Pons (tissue), 1 donor: ENCODE measurements around the gene LHPP.

Experiments used
- DNase-seq: peaks from one replicate; pipeline ENCODE4 v3.0.0-alpha.2; 2016; ENCODE audit warnings: low spot score

Gene LHPP

DNA sequence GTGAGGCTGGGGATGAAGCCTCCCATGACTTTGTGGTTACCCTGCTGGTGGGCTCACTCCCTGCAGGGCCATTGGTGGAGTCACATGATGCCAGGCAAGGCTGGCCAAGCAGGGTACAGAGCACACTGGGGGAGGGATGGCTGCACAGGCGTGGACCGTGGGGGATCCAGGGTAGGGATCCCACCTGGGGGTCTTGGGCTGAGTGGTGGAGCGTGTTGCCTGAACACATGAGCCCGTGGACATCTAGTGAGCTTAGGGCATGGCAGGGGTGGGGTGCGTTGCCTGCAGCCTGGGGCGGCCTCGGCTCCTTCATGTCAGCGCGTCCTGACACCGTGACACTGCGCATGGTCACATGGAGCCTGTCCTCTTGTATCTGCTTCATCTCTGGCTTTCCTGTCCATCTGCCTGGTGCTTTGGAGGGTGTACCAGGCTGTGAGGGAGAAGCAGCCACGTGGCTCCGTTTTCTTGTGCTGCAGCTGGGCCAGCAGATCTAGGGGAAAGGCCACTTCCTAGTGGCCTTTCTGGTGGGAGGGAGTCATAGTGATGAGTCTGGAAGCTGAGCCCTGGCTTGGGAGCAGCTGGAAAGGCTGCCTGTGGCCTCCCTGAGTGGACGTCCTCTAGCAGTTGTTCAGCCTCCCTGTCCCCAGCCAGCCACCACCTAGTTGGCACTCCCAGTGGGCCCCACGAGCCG, 96.2 kb downstream of the LHPP start:
- peak; percentile 83 for DNase-seq

DNA sequence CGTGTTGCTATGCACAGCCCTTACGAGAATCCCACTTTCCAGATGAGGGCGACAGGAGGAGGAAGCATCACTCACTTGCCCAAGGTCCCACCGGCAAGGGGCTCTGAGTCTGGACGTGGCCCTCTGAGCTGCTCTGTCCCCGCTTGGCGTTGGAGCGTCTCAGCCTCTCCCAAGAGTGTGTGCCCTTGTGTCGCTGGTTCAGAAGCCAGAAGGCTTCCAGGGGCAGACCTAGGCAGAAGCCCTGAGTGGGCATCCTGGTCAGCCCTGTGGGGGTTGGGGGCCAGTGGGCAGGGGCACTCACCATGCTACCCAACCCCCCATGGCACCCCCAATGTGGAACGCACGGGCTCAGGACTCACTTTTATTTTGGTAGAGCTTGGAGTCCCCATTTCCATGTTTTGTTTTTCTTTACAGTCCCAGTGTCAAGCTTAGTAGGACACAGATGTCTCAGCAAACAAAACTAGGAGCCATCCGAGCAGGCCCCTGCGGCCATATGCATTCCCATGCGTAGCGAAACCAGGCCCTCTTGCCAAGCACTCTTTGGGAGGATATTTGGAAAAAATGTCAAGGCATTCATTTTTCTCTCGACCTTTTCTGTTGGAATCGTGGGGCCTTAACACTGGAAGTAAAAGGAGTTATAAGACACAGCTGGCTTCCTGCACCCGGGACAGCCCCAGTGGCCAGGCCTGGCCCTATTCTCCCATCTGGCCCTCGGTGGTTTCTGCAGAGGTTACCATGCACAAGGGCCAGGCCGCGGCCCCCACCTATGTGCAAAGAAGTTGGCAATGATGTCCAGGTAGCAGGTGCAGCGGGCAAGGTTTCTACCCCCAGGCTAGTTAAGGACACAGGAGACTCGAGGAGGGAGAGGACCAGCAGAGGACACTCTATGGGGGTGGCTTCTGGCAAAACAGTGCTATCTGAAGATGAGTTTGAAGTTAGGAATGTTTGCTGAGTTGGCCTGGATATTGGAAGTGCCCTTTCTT, 97.0 kb downstream of the LHPP start:
- DNase-seq = no peak

DNA sequence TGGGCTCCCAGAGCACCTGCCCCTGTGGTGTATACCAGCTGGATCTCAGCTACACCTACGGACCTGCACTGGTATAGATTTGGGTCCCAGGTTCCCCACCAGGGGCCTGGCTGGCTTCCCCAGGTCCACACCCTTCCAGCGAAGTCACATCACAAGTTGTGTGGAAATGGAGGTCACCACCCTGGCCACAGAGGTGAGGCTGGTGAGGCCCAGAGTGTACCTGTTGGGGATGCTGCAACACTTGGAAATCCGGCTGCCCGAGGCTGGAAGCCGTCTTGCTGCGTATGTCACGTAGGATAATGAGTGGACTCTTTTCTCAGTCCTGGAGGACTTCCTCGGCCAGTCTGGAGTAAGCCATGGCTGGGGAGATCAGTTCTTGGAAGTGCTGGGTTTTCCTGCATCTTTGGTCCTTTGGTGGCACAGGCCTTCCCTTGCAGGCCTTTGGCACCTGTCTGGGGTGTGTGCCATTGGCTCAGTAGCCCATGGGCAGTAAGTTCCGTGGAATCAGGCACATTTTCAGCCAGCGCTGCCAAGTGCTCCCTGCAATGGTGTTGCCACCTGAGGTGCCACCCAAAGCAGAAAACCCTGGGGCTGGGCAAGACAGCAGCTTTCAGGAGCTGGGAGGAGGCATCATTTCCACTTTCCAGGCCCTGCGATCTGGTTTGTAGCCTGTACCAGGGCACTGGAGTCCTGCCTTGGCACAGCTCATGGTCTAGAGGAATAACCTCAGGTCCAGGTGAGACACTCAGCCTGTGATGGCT, 97.9 kb downstream of the LHPP start:
- DNase-seq = no peak

DNA sequence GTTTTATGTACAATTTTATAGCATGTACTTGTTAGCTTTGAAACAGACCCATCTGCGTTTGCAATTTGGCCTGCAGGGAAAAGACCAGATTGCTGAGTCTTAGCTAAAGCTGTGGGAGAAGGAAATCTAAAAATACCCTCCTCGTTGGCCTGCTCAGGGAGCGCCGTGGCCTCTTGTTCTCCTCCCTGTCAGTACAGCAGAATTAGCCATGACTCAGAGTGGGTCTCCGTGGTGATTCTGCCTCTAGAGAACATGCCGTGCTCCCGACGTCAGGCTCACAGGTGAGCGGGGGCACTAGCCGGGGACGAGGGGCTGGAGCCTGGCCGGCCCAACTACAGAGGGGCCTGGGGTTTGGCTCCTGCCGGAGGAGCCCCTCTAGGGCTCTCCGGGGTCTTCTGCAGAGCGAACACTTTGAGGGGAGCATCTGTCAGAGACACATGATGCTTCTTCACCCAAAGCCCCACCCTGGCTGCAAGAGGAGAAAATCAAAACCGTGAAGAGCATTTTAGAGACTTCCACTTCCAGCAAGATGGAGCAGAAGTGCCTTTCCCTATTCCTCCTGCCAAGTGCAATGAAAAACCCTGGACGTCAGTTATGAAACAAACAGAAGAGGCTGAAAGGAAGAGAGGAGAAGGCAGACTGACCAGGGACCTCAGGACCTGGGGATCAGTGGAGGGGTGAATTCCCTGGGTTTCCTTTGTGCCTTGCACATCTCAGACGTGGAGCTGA, 98.9 kb downstream of the LHPP start:
- peak; percentile 50 for DNase-seq

DNA sequence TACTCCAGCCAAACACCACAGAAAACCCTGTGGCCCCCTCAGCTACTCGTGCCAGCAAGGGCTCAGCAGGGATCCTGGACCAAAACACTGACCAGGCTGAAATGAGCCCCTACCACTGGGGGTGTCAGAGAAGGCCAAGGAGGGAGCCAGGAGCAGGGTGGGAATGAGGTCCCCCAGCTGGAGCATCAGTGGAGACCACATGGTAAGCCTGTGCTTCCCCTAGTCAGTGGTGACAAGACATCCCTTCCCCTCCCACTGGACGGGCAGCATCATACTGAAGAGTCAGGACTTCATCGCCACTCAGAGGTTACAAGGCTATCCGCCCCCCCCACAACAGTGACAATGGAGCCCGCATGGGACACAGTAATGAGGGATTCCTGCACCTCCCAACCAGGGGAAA, 99.6 kb downstream of the LHPP start:
- no peak for DNase-seq

DNA sequence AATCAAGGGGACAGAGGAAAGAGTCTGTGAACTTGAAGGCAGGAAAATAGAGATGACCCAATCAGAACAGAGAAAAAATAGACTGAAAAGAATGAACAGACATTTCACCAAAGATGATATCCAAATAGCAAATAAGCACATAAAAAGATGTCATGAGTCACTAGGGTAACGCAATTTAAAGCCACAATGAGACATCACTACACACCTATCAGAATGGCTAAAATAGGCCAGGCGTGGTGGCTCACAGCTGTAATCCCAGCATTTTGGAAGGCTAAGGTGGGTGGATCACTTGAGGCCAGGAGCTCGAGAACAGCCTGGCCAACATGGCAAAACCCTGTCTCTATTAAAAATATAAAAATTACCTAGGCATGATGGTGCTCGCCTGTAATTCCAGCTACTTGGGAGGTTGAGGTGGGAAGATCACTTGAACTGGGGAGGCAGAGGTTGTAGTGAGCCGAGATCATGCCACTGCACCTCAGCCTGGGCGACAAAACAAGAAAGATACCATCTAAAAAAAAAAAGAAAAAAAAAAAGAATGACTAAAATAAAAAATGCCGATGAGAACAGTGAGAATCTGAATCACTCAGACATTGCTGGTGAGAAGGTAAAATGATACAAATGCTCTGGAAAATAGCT, 100.9 kb downstream of the LHPP start:
- no peak for DNase-seq

DNA sequence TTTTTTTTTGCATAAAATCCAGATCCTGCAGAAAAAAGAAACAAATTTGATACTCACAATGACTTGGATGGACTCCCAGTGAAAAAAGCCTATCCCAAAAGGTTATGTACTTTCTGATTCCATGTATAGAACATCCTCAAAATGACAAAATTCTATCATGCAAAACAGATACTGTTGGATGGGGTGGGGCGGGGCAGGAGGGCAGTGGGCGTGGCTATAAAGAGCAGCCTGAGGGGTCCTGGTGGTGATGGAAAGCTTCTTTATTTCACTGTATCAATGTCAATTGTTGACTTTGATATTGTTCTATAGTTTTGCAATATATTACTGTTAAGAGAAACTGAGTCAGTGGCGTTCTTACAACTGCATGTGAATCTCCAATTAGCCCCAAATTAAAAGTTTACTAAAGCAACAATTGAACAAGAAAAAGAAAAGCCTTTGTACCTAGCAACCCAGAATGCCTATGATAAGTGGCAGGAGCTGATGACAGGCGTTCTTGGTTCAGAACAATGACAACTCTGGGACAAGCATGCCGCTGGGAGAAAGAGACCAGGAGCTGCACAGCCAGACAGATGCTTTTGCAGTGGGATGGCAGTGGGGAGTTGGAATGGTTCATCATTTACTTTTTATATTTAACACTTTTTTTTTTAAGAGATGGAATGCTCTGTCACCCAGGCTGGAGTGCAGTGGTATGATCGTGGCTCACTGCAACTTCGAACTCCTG, 101.9 kb downstream of the LHPP start:
- no peak for DNase-seq

DNA sequence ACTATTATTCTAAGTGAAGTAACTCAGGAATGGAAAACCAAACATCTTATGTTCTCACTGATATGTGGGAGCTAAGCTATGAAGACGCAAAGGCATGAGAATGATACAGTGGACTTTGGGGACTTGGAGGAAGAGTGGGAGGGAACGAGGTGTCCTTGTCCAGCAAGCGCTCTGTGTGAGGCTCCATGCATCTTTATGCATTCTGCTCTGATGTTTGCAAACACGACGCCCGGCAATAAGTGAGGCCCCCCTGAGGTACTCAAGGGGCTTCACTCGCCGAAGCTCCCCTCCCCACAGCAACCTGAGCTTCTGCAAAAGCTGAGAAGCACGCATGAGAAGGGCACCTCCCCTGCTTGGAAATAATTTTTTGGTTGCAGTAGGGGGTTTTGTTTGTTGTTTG, 103.3 kb downstream of the LHPP start:
- no peak for DNase-seq

DNA sequence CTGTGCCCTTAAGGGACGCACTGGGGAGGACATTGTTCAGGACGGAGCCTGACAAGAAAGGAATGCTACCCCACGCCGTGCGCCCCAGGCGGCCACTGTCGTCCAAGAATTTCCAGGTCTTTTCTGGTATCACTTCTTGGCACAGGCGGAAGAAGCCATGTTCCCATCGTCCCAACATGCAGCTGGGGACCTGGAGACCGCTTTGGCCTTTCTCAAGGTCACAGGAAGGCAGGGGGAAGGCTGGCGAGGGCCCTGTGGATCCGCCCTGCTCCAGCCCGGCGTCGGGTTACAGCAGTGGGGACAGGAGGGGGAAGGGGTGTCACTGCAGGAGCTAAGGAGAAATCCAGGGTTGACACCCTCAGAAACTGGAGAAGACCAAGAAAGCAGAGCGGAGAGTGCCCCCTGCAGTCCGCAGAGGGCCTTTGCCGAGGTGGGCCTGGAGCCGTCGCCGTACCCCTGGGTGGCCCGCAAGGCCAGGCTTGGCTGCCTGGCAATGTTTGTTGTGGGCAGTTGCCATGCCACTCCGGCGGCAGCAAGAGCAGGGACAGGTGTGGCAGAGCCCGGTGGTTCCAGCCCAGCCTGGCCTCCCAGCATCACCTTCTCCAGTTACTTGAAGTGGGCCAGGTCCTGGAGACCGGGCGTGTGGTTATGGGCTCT, 104.1 kb downstream of the LHPP start:
- DNase-seq = no peak

DNA sequence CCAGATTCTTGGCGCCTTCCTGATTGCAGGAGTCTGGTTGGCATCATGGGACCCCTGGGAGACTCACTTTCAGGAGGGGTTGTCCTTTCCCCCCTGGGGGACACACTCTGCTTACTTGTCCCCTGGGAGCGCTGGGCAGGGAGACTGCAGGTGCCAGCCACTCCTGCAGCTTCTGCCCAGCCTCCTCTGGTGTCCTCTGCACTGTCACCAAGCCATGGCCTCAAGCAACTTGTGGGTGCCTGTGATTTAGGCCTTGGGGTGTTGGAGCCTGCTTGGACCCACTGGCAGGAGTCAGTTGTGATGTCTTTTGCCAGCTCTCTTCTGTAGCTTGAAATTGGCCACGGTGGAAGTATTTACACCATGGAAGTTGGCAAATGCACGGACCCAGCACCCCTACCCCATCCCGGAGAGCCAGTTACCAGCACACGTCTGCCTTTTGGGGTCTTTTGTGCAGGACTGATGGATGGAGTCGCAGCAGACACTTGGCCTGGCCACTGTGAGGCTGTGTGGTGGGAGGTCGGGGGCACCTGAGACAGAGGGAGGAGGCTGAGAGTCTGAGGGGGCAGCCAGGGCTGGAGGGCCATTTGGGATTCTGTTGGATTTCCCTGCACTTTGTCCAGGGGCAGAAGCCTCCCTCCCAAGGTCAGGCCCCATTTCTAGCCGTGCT, 104.7 kb downstream of the LHPP start:
- DNase-seq = no peak

DNA sequence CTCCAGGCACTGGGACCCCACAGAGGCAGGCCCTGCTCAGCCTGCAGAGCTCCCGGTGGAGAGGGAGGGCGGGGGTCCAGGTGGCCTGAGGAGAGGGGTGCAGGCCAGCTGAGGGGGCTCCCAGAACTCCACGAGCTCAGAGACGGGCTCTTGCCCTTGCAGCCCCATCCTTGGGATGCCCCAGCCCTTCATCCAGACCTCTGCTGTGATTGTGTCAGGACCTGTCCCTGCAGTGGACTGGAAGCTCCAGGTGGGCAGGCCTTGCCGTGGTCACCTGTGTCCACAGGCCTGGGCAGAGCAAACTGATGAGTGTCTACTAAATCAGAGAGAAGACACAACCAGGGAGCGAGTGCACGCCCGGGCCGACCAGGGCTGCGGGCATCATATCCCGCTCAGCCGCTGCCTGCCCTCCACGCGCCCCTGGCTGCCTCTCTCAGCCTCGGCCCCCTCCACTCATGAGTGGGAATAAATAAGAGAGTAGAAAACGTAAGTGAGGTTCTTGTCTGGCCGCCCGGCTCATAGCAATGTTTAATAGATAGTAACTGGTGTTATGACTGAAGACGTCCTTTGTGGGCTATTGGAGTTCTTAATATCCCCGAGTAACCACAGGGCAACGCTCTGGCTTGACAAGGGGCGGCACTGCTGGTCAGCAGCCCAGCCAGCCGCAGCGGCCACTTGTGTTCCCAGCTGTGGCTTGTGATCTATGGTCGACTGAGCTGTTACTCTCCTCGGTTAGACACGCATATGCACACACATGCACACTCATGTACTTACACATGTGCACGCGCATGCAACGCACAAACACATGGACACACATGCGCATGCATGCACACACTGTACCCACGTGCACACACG, 105.6 kb downstream of the LHPP start:
- DNase-seq = peak; percentile 44

DNA sequence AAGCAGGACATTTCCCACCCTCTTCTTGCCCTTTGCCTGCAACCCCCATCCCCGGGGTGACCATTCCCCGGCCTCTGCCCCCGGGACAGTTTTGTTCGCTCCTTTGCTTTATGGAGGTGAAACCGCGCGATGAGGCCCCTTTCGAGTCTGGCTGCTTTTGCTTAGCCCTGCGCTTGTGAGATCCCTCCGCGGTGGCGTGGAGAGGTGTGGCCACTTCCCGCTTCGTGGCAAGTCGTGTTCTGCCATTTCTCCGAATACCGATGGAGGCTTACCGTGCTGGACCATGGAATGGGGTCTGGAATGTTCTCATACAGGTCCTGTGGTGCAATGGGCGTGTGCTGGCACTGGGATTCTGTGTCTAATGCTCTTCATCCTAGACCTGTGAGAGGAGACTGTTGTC, 106.7 kb downstream of the LHPP start:
- DNase-seq = no peak

DNA sequence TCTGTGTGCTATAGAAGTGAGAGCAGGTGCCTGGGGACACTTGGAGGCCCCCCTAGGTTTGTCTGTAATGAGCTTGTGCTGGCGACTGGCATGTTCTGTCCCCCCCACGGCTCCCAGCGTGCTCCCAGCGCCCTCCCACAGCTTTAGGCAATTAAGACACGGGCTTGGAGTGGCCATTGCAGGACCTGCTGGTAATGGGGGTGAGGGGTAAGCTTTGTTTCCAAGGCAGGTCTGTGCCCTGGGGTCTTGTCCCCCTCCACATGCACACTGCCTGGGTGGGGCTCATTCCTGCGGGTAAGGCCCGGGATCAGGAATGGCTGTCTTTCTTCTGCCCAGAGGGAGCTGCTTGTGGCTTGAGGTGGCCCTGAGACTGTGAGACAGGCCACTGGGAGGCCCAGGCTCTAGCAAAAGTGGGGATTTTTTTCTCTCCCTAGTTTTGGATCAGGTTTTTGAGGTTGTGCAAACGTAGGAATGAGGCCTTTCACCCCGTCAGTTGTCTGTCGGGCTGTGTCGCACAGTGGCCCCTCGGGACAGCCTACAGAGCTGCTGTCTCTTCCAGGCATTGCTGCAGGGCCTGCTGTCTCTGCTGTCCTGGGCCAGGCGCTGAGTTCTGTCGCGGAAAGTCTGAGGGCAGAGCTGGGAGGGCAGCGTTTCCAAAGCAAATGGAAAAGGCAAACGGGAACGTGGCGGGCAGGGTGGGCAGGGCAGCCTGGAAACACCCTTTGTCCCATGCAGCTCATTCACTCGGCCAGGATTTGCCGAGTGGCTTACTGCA, 107.4 kb downstream of the LHPP start:
- DNase-seq = no peak

DNA sequence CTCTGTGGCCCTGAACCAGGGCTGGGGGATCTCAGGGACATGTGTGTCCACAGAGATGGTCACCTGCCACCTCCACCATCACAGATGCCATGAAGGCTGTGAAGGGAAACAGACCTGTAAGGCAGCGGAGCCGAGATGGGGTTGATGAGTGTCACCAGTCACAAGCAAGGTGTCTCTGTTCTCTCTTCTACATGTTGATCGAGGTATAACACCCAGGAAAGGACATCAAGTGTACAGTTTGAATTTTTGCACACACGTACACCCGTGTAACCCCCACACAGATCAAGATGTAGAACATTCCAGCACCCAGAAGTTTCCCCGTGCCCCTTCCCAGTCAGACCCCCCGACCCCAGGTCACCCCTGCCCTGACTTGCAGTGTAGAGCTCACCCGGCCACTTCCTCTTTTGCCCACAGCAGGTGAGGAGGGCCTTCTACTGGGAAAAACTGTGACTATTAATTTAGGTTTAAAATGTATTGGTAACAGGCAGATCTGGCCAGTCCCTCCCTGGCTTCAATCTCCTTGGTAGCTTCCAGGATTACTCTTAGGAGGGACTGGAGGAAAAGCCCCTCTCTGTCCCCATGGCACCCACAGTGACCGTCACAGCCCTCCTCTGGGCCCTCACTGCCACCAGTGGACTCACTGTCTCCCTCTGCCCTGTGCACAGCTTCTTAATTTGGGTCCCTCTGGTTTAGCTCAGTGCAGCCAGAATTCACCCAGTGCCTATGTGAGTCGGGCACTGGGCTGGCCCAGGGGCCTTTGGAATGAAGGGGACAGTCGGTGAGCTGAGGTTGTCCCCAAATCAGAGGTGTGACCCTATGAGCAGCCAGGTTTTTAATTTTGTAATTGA, 108.2 kb downstream of the LHPP start:
- no peak for DNase-seq

DNA sequence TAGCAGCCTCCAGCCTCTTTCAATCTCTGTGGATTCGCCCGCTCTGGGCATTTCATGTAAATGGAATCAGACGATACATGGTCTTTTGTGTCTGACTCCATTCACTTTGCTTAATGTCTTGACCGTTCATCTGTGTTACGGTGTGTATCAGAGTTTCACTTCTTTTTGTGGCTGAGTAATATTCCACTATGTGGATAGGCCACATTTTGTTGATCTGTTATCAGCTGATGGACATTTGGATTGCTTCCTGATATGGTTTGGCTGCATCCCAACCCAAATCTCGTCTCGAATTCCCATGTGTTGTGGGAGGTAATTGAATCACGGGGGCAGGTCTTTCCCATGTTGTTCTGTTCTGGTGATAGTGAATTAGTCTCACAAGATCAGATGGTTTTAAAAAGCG, 109.0 kb downstream of the LHPP start:
- no peak for DNase-seq

DNA sequence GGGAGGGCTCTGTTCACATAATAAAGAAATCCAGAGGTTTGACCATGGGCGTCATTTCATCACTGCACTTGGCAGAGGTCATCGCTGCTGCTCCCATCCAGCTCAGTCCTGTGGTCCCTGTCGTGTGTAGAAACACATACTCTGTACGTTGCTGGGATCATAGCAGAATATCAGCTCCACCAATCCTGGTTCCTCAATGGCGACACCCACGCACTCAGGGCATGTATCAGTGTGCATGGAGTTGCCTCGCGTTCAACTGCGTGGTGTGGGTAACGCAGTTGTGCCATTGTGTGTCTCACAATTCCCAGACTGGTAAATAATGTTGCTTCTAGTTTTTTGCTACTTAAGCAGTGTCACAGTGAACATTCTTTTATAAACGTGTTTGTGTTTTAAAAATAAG, 111.1 kb downstream of the LHPP start:
- DNase-seq = no peak
